Hematopoietic multipotent progenitor cell treated with erythropoietin and hydrocortisone succinate and interleukin-3 and kit ligand, for 4 days (in vitro differentiated cells): Measurements from ENCODE around the gene DENND2A.
"Not testable (repeated sequence)": the region's sequence is repeated elsewhere in the genome, so short reads cannot be mapped to it uniquely, and the experiment has no call there.

Experiments
- DNase-seq: peaks from one replicate; pipeline ENCODE4 v3.0.0-alpha.2; 2015

The DENND2A gene

GRCh38 chr7:140581411-140581810, 59.2 kb downstream of the DENND2A start:
- DNase-seq: no peak

GRCh38 chr7:140577651-140578050, 63.0 kb downstream of the DENND2A start:
- no peak for DNase-seq

DNA sequence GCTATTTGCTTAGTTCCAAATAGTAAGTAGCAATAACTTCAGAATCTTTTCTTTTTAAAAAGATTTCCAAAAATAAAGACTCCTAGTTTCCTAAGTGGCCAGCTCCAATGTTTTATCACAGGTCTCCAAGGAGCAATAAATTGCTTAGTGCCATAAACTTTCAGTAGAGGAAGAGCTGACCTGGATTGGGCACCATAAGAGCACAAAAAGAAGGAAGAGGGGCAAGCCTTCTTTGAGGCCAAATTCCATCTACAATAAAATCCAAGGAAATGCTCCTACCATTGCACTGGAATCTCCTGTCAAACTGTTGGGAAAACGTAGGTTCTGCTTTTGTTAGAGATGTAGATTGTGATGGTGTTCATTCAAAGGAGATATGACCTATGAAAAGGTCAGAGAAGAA, 64.0 kb downstream of the DENND2A start:
- no peak for DNase-seq

- DNase-seq: no peak
Observed at GRCh38 chr7:140571538-140572122, 69.0 kb downstream of the DENND2A start.

DNA sequence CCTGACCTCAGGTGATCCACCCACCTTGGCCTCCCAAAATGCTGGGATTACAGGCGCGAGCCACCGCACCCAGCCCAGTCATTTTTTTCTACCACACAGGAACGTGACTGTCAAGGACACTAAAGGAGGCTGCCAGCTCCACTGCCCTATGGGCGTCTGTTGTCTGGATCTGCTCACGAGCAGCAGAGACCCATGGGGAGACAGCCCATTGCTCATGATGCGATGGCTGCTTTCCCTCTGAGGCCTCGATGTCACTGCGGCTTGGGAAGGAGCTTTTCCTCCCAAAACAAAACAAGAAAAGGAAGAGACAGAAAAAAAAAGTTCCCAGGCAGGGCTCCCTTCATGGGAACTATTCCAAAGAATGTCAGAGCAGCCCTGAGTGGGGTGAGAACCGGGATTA, 70.5 kb downstream of the DENND2A start:
- no peak for DNase-seq

- no peak for DNase-seq
Observed at GRCh38 chr7:140568021-140568813, 72.4 kb downstream of the DENND2A start.

GRCh38 chr7:140566186-140566585, 74.4 kb downstream of the DENND2A start:
- DNase-seq: not testable (repeated sequence)

- DNase-seq: not testable (repeated sequence)
Observed at GRCh38 chr7:140565761-140566160, 74.9 kb downstream of the DENND2A start.

DNA sequence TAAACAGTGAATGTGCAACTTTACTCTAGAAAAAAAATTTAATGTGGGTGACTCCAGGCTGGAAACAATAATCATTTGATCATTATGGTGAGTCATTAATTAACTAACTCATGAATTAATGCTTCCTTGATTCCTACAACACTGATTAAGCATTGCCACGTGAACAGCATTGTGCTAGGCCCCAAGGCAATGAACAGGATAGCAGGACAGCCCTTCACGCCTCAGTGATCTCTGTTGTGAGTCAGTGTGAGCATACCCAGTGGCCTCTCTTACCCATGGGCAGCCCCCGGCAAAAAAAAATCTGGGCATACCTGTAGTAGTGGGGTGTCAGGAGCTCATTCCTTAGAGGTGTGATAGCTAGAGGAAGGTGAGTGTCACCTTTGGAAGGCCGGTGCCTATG, 76.0 kb downstream of the DENND2A start:
- DNase-seq: no peak

GRCh38 chr7:140562926-140563481, 77.6 kb downstream of the DENND2A start:
- DNase-seq: no peak

- no peak for DNase-seq
Observed at GRCh38 chr7:140559410-140559809, 81.2 kb downstream of the DENND2A start.

DNA sequence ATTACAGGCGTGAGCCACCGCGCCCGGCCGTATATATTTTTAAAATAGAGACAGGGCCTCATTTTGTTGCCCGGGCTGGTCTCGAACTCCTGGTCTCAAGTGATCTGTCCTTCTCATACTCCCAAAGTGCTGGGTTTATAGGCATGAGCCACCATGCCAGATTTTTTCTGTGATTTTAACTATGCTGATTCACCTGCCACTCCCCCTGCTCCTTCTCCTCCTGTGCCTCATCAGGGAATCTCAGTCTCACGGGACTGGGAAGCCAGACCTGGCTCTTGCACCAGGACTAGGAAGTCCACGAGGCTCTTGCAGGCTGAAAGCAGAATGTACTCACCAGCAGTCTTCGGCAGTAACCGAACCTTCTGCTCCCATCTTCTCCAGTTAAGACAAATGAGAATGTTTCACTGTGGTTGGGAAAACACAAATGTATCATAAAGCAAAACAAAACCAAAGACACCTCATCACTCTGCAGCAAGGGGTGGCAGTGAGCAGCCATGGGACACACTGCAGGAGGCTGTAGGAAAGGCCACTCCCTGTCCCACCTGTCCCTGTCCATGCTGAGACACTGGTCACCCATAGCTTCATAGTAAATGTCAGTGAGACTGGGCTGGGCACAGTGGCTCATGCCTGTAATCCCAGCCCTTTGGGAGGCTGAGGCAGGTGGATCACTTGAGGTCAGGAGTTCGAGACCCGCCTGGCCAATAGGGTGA, 82.6 kb downstream of the DENND2A start:
- DNase-seq: no peak

- DNase-seq: no peak
Observed at GRCh38 chr7:140557069-140557468, 83.5 kb downstream of the DENND2A start.

DNA sequence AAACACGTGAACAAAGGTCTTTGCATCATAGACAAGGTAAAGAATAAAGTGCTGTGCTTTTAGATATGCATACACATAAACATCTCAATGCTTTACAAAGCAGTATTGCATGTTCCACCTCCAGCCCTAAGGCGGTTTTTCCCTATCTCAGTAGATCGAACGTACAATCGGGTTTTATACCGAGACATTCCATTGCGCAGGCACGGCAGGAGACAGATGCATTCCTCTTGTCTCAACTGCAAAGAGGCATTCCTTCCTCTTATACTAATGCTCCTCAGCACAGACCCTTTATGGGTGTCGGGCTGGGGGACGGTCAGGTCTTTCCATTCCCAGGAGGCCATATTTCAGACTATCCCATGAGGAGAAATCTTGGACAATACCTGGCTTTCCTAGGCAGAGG, 87.4 kb downstream of the DENND2A start:
- not testable (repeated sequence) for DNase-seq

DNA sequence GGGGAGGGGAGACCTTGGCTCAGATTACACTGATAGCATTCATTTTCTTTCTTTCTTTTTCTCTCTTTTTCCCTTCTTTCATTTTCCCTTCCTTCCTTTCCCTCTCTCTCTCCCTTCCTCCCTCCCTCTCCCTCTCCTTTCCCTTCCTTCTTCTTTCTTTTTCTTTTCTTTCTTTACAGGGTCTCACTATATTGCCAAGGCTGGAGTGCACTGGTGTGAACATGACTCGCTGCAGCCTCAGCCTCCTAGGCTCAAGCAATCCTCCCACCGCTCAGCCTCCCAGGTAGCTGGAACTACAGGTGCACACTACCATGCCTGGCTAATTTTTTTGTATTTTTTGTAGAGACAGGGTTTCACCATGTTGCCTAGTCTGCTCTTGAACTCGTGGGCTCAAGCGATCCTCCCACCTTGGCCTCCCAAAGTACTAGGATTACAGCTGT, 88.4 kb downstream of the DENND2A start:
- DNase-seq: no peak

DNA sequence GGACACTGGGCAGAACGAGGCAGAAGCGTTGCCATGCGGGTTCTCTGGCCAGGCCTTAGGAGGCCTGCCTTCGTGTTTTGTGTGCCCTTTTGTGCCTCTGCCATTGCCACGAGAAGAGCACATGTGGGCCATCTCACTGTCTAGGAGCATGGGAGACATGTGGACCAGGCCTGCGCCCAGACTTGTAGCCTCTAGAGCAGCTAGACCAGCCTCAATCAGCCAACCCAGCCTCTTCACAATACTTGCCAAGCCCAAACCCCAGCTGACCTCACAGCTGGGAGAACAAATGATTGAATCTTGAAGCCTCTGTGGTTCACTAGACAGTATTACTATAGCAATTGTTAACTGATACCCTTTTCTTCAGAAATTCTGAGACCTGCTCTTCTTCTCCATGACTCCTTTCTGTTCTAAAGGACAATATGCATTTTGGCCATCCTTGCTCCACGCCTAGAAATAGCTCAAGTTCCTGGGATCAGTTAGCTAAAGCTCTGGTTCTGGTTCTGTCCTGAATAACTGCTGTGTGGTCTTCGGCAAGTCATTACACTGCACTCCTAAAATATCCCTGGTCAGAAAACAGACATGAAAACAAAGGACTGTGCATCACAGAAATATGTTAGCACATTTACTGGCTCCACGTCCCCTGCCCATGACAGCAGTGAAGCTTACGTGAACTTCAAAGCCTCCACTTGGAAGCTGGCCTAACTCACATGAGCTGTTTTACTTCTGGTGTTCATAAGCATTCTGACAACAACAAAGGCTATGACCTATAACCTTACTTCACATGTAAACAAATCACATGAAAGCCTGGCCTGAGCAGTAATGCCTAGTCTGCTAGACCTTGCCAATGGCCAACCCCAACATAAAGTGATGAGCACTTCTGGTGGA, 89.0 kb downstream of the DENND2A start:
- no peak for DNase-seq

DNA sequence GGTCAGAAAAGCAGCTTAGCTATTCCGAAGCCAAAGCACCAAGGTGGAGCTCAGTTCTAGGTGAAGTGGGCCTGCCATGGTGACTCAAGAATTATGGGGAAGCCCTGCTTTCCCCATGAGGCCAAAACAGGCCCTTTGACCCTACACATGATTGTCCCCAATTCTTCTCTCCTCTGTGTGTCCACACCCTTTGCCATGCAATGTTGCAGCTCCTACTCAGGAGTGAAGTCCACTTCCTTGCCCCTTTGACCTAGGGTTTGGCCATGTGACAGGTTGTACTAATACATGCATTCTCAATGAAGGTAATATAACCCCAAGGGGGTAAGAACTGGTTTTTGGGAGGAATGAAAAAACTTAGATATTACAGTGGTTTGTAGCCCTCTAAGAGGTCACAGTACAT, 93.7 kb downstream of the DENND2A start:
- DNase-seq: no peak

- DNase-seq: no peak
Observed at GRCh38 chr7:140544388-140544826, 96.2 kb downstream of the DENND2A start.

DNA sequence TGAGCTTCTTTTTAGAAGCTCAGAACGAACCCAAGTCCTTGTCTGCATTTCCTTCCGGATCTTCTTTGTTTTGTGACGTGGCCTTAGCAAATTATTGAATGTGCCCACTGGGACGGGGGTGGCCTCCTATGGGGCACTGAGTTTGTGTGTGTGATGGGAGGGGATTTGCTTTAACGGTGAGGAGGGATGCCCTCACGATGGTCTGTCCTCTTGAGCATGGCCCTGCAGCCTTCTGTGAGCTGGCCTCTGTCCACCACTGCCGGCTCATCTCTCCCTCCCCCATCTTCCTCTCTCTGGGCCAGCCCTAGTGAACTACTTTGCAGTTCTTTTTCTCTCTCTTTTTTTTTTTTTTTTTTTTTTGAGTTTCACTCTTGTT, 98.4 kb downstream of the DENND2A start:
- no peak for DNase-seq

DNA sequence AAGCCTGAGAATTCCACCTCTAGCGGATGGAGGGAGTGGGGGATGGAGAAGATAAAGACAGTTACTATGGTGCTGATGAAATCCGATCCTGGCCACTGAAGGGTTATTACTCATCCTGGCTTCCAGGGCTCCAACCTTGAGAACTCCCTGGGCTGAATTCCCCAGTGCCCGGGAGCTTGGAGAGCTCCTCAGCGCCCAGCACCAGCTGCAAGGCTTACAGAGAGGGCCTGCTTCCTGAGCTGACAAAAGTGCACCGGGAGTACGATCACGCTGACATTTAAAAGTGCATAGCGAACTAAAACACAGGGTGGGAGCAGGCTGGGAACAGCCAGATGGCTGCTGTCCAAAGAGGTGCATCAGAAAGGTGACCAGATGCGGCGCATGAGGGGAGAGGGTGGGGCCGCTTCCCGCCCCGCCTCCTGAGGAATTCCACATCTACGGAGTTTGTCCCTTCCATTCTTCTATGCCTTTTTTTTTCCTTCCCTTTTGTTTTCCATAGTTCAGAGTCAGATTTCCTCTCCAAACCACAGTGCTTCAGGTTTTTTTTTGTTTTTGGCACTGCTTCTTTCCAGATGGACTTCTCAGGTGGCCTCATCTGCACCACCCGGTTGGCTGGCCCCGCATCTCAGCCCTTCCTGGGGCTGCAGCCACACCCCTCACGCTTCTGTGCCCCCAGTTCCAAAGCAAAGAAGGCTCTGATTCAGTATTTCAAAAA, 98.9 kb downstream of the DENND2A start:
- DNase-seq: no peak

- DNase-seq: no peak
Observed at GRCh38 chr7:140541176-140541512, 99.5 kb downstream of the DENND2A start.
